K562 (cell line): Measurements from ENCODE around the gene GRIN2A. TPM values are rescaled to one million over a fixed set of nuclear protein-coding genes. Genes with fewer than 3 reads are reported as not detected.

Experiments used
- ATAC-seq: fragments of 200-7000 bp; cut with Tn5 transposase; 3 replicates; pipeline ENCODE4 v1.9.1; 2020; ENCODE audit warnings: moderate library complexity
- BruUV-seq: library from RNA; stranded (reverse); fragments of 400-500 nt; replicated peaks from 2 replicates; lab custom pipeline; 2021; lab: Mats Ljungman, UMichigan
- CTCF ChIA-PET: fragments of 300-600 bp; formaldehyde crosslinking; extraction: SDS; loops from one replicate; lab custom pipeline; 2021; ENCODE audit warnings: low intra/inter-chr PET ratio; lab: Yijun Ruan, JAX
- POLR2A ChIA-PET: fragments of 300-600, 350-650 bp; sonication (Branson Sonifier 250); formaldehyde crosslinking; extraction: SDS; loops from one replicate; lab custom pipeline; 2021; ENCODE audit warnings: antibody characterized with exemption, inconsistent platforms; lab: Yijun Ruan, JAX
- DNase-seq, 4 experiments: peaks; one replicate each; pipeline versions ENCODE4 v3.0.0 to v3.0.0-alpha.2; 2011 to 2018; ENCODE audit warnings: low spot score in 3 of 4, mixed read lengths in 3 of 4; ENCODE audit errors: extremely low read depth in 1 of 4
- FAIRE-seq: peaks from 2 replicates; lab custom pipeline; 2011; peaks lifted over from hg19 to GRCh38; lab: Jason Lieb, UNC
- H2AFZ ChIP-seq: 2 replicates; pipeline ENCODE4 v1.6.0; 2011; ENCODE audit warnings: low read depth, low read length, control low read depth, inconsistent platforms
- H3K27ac ChIP-seq: fragments of 200-600 bp; 3 replicates; pipeline ENCODE4 v1.8.0; 2011; ENCODE audit warnings: low read depth, mild to moderate bottlenecking, control low read depth, inconsistent platforms, low read length, moderate library complexity, mixed read lengths; ENCODE audit errors: extremely low read depth
- H3K27me3 ChIP-seq, 2 experiments: fragments of 300-600 bp in 1 of 2; 2 replicates in 1 of 2; 3 replicates in 1 of 2; pipeline versions ENCODE4 v1.6.0 to v1.8.0; 2011; ENCODE audit warnings: inconsistent platforms in 2 of 2, low read length in 2 of 2, mild to moderate bottlenecking in 1 of 2, mixed read lengths in 1 of 2, moderate library complexity in 1 of 2; ENCODE audit not compliant: control insufficient read depth in 2 of 2, insufficient read depth in 2 of 2
- H3K36me3 ChIP-seq: fragments of 300-600 bp; 3 replicates; pipeline ENCODE4 v1.8.0; 2011; ENCODE audit warnings: mild to moderate bottlenecking, low read length, inconsistent platforms; ENCODE audit not compliant: control insufficient read depth, insufficient read depth
- H3K4me1 ChIP-seq, 2 experiments: fragments of 200-600 bp in 1 of 2; replicated peaks in 1 of 2; 2 replicates in 1 of 2; 3 replicates in 1 of 2; pipeline versions ENCODE4 v1.5.1 to v1.8.0; 2011; ENCODE audit warnings: inconsistent platforms in 2 of 2, low read length in 2 of 2, mild to moderate bottlenecking in 1 of 2, mixed read lengths in 1 of 2, moderate library complexity in 1 of 2; ENCODE audit not compliant: control insufficient read depth in 2 of 2, insufficient read depth in 2 of 2
- H3K4me2 ChIP-seq: 2 replicates; pipeline ENCODE4 v1.6.1; 2011; ENCODE audit warnings: low read length, control low read depth, inconsistent platforms, mixed read lengths; ENCODE audit not compliant: insufficient read depth
- H3K4me3 ChIP-seq: fragments of 200-600 bp; sonication (generic), shearing (Covaris generic); 2 replicates; pipeline ENCODE4 v1.5.1; 2016; ENCODE audit warnings: control low read depth, inconsistent platforms
- H3K79me2 ChIP-seq: fragments of 200-600 bp; 3 replicates; pipeline ENCODE4 v1.8.0; 2011; ENCODE audit warnings: low read length, inconsistent platforms; ENCODE audit not compliant: control insufficient read depth, insufficient read depth
- H3K9ac ChIP-seq, 2 experiments: 2 replicates each; pipeline versions ENCODE4 v1.6.0 to v1.6.1; 2011; ENCODE audit warnings: low read depth in 2 of 2, low read length in 2 of 2, control low read depth in 1 of 2, inconsistent platforms in 1 of 2, mild to moderate bottlenecking in 1 of 2, mixed read lengths in 1 of 2; ENCODE audit not compliant: insufficient read depth in 1 of 2
- H3K9me1 ChIP-seq: one replicate; pipeline ENCODE4 v1.6.0; 2011; ENCODE audit warnings: inconsistent platforms, mild to moderate bottlenecking, low read length, moderate library complexity; ENCODE audit not compliant: control insufficient read depth, insufficient read depth
- H3K9me3 ChIP-seq: replicated peaks from 2 replicates; pipeline ENCODE4 v1.5.1; 2011; ENCODE audit warnings: low read depth, low read length, inconsistent platforms; ENCODE audit not compliant: control insufficient read depth, insufficient read depth
- H4K20me1 ChIP-seq: replicated peaks from 2 replicates; pipeline ENCODE4 v1.6.1; 2011; ENCODE audit warnings: low read length, inconsistent platforms, mixed read lengths; ENCODE audit not compliant: control insufficient read depth, insufficient read depth
- DMBX1 ChIP-seq: fragments of 250-450 bp; sonication (Bioruptor Pico); IDR thresholded peaks from 2 replicates; pipeline ENCODE4 v1.8.0; 2022; ENCODE audit warnings: inconsistent platforms, mild to moderate bottlenecking, moderate library complexity, borderline replicate concordance
- FOXM1 ChIP-seq, 2 experiments: fragments of 450-650 bp in 1 of 2; sonication (generic) in 1 of 2; formaldehyde crosslinking in 1 of 2; IDR thresholded peaks; 2 replicates each; pipeline versions ENCODE4 v1.6.1 to v1.9.0; 2017 to 2022; ENCODE audit warnings: low read depth in 2 of 2, mild to moderate bottlenecking in 2 of 2, missing genetic modification reagents in 1 of 2, moderate library complexity in 1 of 2
- KLF16 ChIP-seq: IDR thresholded peaks from 2 replicates; pipeline ENCODE4 v1.6.1; 2016; ENCODE audit warnings: antibody characterized with exemption
- MCM5 ChIP-seq: fragments of 450-650 bp; IDR thresholded peaks from 2 replicates; pipeline ENCODE4 v1.6.1; 2016; ENCODE audit warnings: low read depth
- MYNN ChIP-seq, 2 experiments: sonication (generic); formaldehyde crosslinking in 1 of 2; IDR thresholded peaks; 2 replicates each; pipeline versions ENCODE4 v1.5.0 to v1.6.1; 2016 to 2020; ENCODE audit warnings: antibody characterized with exemption in 1 of 2, missing genetic modification reagents in 1 of 2
- RFX7 ChIP-seq: fragments of 250-450 bp; sonication (Bioruptor Pico); IDR thresholded peaks from 2 replicates; pipeline ENCODE4 v1.5.1; 2021; ENCODE audit warnings: mild to moderate bottlenecking
- RHOXF2B ChIP-seq: fragments of 250-450 bp; sonication (Bioruptor Pico); conservative IDR thresholded peaks from 2 replicates; pipeline ENCODE4 v1.5.1; 2021
- ZBED1 ChIP-seq: IDR thresholded peaks from 2 replicates; pipeline ENCODE4 v1.6.1; 2014
- ZBTB17 ChIP-seq: fragments of 450-650 bp; formaldehyde crosslinking; IDR thresholded peaks from 2 replicates; pipeline ENCODE4 v1.4.0; 2020; ENCODE audit warnings: mild to moderate bottlenecking
- ZC3H11A ChIP-seq: IDR thresholded peaks from 2 replicates; pipeline ENCODE4 v1.6.1; 2012; ENCODE audit warnings: low read depth, low read length, improper control_type of control experiment
- ZNF778 ChIP-seq: fragments of 450-650 bp; formaldehyde crosslinking; IDR thresholded peaks from 2 replicates; pipeline ENCODE4 v1.4.0; 2020; ENCODE audit warnings: mild to moderate bottlenecking, moderate library complexity
- WGBS: fragments of 100-300 bp; shearing (Covaris generic); methylation state at CpG from one replicate; pipeline ENCODE4 v1.1.6; 2016; ENCODE audit warnings: low coverage, mixed read lengths; ENCODE audit not compliant: insufficient coverage; ENCODE audit errors: missing lambda C conversion rate; 5-methylcytosine and 5-hydroxymethylcytosine counted together
- in situ Hi-C: fragments of 300-500 bp; cut with MboI; formaldehyde crosslinking; loops from 4 replicates; pipeline ENCODE4 v1.15.0; 2018; ENCODE audit warnings: inconsistent platforms, mixed read lengths
- intact Hi-C: fragments of 100-400 bp; cut with micrococcal nuclease; formaldehyde crosslinking; loops from 2 replicates; pipeline ENCODE4 v1.14.2; 2022
- polyA plus RNA-seq, 8 experiments: library from polyadenylated mRNA; depleted of rRNA in 4 of 8; stranded (reverse) in 5 of 8; unstranded in 3 of 8; fragments of >200 nt; fragmentation: Nextera tagmentation in 2 of 8; fragmentation: Illumina TruSeq in 1 of 8; extraction: Ambion mirVana in 2 of 8; extraction: Trizol in 1 of 8; gene quantifications; 2 replicates each; pipeline versions ENCODE4 v1.2.1 to v1.2.3, GENCODE V29; 2011 to 2014; ENCODE audit warnings: inconsistent platforms in 1 of 8, missing spikeins in 1 of 8
- total RNA-seq, 7 experiments: library from RNA; depleted of rRNA in 6 of 7; stranded (reverse); fragments of >200 nt in 6 of 7; fragmentation: Illumina TruSeq in 2 of 7; extraction: Trizol in 2 of 7; gene quantifications; 2 replicates each; pipeline versions ENCODE4 v1.2.1 to v1.2.3, GENCODE V29; 2011 to 2021; ENCODE audit warnings: low replicate concordance in 1 of 7
- TF ChIP-seq, protein P1 (sequence below): sonication (generic); IDR thresholded peaks from 2 replicates; pipeline ENCODE4 v1.6.1; 2016
- TF ChIP-seq, protein P2 (sequence below), 2 experiments: fragments of 450-650 bp; formaldehyde crosslinking in 1 of 2; IDR thresholded peaks; 2 replicates each; pipeline versions ENCODE4 v1.4.0 to v1.6.1; 2014 to 2020; ENCODE audit warnings: mild to moderate bottlenecking in 2 of 2, borderline replicate concordance in 1 of 2, low read depth in 1 of 2

Gene GRIN2A
- total and polyA plus RNA-seq, 9 of the 15 experiments (the other 6 are each of a cell fraction or from before 2014, with no cell fraction given): not detected

DNA sequence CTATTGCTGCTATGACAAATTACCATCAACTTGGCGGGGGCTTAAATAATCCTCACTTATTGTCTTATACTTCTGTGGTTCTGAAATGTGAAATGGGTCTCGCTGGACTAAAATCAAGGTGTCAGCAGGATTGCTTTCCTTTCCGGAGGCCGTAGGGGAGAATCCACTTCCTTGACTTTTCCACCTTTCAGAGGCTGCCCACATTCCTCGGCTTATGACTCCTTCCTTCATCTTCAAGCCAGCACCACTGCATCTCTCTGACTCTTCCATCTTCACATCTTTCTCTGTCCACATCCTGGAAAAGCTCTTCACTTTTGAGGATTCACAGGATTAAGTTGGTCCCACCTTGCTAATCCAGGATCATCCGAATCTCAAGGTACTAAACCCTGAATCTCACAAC, 217.8 kb downstream of the GRIN2A start (continued):
- TF ChIP-seq, protein P1, sequence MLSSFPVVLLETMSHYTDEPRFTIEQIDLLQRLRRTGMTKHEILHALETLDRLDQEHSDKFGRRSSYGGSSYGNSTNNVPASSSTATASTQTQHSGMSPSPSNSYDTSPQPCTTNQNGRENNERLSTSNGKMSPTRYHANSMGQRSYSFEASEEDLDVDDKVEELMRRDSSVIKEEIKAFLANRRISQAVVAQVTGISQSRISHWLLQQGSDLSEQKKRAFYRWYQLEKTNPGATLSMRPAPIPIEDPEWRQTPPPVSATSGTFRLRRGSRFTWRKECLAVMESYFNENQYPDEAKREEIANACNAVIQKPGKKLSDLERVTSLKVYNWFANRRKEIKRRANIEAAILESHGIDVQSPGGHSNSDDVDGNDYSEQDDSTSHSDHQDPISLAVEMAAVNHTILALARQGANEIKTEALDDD: no peak

DNA sequence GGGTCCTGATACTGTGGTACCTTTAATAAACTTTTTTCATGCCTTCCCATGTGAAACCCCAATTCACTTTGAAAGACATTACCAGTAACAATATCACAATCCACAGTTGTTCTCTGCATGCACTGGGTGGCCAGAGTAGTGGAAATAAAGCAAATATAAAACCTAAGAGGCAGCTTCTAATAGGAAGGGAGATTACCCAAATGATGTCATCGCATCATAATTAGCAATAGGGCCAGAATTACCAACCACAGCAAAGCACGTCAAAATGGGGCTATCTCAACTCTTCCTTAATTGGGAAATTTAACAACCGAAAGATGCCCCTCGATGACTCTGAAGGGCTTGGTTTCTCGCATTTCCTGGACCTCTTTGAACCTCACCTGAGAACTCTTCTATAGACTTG, 224.8 kb downstream of the GRIN2A start:
- intact Hi-C loops: no loop called here
- ATAC-seq (no peak), DNase-seq (no peak), FAIRE-seq (no peak)
- Histone ChIP-seq H3K79me2 (no peaks in the 10 kb centered on the region), H3K4me2 (no peak overlapping the region), H3K4me1 (no peaks in the 10 kb centered on the region), H3K27me3 (peaks cover 0 to 4% of the 10 kb centered on the region in 2 experiments; a peak in 1 of 5 replicates), H3K9ac (no peak overlapping the region), H3K4me3 (no peak overlapping the region), H3K9me1 (no peaks in the 10 kb centered on the region), H3K9me3 (no peaks in the 10 kb centered on the region), H4K20me1 (no peaks in the 10 kb centered on the region), H3K27ac (no peak overlapping the region), H2AFZ (no peak overlapping the region), H3K36me3 (no peaks in the 10 kb centered on the region)
- CTCF ChIA-PET: no interaction called here
- BruUV-seq: no TSS peak
- 0% methylated on average over 5 of the region's 5 CpGs for WGBS
- in situ Hi-C loops: no loop called here
- POLR2A ChIA-PET: interaction anchor here (0.6 kb wide), 1 partner anchor 527 kb away, joined by 4 read pairs; no protein-coding TSS in a partner anchor
- TF ChIP-seq ZBTB17 (CRISPR knock-in tag) (no peak), MYNN (IDR thresholded peaks at IDR 0.05) (no peak), MYNN (CRISPR knock-in tag; IDR thresholded peaks at IDR 0.05) (no peak), DMBX1 (CRISPR knock-in tag) (no peak), ZC3H11A (no peak), MCM5 (no peak), ZNF778 (CRISPR knock-in tag) (no peak), RFX7 (CRISPR knock-in tag) (no peak), FOXM1 (IDR thresholded peaks at IDR 0.05; ENCODE audit: low read depth) (no peak), FOXM1 (CRISPR knock-in tag; IDR thresholded peaks at IDR 0.05; ENCODE audit: low read depth) (no peak), RHOXF2B (CRISPR knock-in tag) (no peak), KLF16 (no peak), ZBED1 (no peak)
- TF ChIP-seq, protein P2, sequence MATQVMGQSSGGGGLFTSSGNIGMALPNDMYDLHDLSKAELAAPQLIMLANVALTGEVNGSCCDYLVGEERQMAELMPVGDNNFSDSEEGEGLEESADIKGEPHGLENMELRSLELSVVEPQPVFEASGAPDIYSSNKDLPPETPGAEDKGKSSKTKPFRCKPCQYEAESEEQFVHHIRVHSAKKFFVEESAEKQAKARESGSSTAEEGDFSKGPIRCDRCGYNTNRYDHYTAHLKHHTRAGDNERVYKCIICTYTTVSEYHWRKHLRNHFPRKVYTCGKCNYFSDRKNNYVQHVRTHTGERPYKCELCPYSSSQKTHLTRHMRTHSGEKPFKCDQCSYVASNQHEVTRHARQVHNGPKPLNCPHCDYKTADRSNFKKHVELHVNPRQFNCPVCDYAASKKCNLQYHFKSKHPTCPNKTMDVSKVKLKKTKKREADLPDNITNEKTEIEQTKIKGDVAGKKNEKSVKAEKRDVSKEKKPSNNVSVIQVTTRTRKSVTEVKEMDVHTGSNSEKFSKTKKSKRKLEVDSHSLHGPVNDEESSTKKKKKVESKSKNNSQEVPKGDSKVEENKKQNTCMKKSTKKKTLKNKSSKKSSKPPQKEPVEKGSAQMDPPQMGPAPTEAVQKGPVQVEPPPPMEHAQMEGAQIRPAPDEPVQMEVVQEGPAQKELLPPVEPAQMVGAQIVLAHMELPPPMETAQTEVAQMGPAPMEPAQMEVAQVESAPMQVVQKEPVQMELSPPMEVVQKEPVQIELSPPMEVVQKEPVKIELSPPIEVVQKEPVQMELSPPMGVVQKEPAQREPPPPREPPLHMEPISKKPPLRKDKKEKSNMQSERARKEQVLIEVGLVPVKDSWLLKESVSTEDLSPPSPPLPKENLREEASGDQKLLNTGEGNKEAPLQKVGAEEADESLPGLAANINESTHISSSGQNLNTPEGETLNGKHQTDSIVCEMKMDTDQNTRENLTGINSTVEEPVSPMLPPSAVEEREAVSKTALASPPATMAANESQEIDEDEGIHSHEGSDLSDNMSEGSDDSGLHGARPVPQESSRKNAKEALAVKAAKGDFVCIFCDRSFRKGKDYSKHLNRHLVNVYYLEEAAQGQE (IDR thresholded peaks at IDR 0.05; ENCODE audit: borderline replicate concordance): no peak
- TF ChIP-seq, protein P2 (CRISPR knock-in tag; IDR thresholded peaks at IDR 0.05; ENCODE audit: low read depth): no peak
